Measurements from ENCODE around the gene RLN3. TPM values are rescaled to one million over a fixed set of nuclear protein-coding genes. Genes with fewer than 3 reads are reported as not detected.

Gene RLN3
- total and polyA plus RNA-seq, 10 of the 15 experiments (the other 5 are each of a cell fraction or from before 2014, with no cell fraction given), result not detected

- TF ChIP-seq BACH1 (IDR thresholded peaks at IDR 0.05; ENCODE audit: borderline replicate concordance), result no peak
- no peak for TF ChIP-seq YY1 (IDR thresholded peaks at IDR 0.05; ENCODE audit: low read depth, low read length)
- no peak for TF ChIP-seq SREBF2 (IDR thresholded peaks at IDR 0.05; ENCODE audit: low read length)
- TF ChIP-seq RELB (IDR thresholded peaks at IDR 0.05; ENCODE audit: low read depth), result no peak
- no peak for TF ChIP-seq NFYB (IDR thresholded peaks at IDR 0.05; ENCODE audit: insufficient read depth, low read depth, low read length)
Measured at GRCh38 chr19:14055396-14055795, 27.4 kb downstream of the RLN3 start (continued).

GRCh38 chr19:14056069-14056666 lies 28.2 kb downstream of the RLN3 start:
- DNase-seq (ENCODE audit: low read depth, low spot score) (no peak), ATAC-seq (no peak), FAIRE-seq (no peak)
- Histone ChIP-seq H2AFZ (ENCODE audit: control insufficient read depth, low read depth, low read length) (no peak overlapping the region), H3K9ac (ENCODE audit: control insufficient read depth, insufficient read depth, low read length) (no peak overlapping the region), H3K9me3 (replicated peaks; ENCODE audit: control insufficient read depth, insufficient read depth, low read length) (no peaks in the 10 kb centered on the region), H3K4me1 (ENCODE audit: control insufficient read depth, insufficient read depth, low read length) (no peaks in the 10 kb centered on the region), H3K4me3 (no peak overlapping the region), H3K4me2 (ENCODE audit: control insufficient read depth, insufficient read depth) (no peak overlapping the region), H4K20me1 (ENCODE audit: control insufficient read depth, insufficient read depth) (no peaks in the 10 kb centered on the region; the same call in 1 of the 2 replicates), H3K79me2 (ENCODE audit: control insufficient read depth, insufficient read depth, low read length) (no peaks in the 10 kb centered on the region), H3K36me3 (ENCODE audit: control insufficient read depth in 2 of 2, insufficient read depth in 2 of 2, low read length in 1 of 2) (peaks cover 0 to 3% of the 10 kb centered on the region in 2 experiments; a peak in 3 of 4 replicates), H3K27me3 (replicated peaks in 1 of 2; ENCODE audit: control insufficient read depth in 2 of 2, insufficient read depth in 2 of 2, low read length in 1 of 2) (peaks cover 0 to 6% of the 10 kb centered on the region in 2 experiments), H3K27ac (ENCODE audit: control insufficient read depth, insufficient read depth) (no peak overlapping the region)
- BruUV-seq (replicated peaks), result no TSS peak
- TF ChIP-seq NFIC (IDR thresholded peaks at IDR 0.05; ENCODE audit: low read depth, low read length), result no peak
- intact Hi-C loops (cut with micrococcal nuclease; ENCODE audit: unreplicated experiment) (no loop called here), in situ Hi-C loops (cut with MboI) (loop anchor here (25.0 kb wide), 1 partner anchor 769 kb away; no protein-coding TSS in a partner anchor)
- ChIA-PET POLR2A (interaction anchor here (0.6 kb wide), 1 partner anchor 294 kb away, joined by 3 read pairs; no protein-coding TSS in a partner anchor), SMC1A (ENCODE audit: uncharacterized antibody, unreplicated experiment) (no interaction called here), CTCF (interaction anchor here (1.0 to 5.3 kb wide), 4 partner anchors 13 to 176 kb away, joined by 3 to 52 read pairs (median 4); partner anchors contain the start of genes IL27RA and MISP3), RAD21 (ENCODE audit: unreplicated experiment) (interaction anchor here (1.2 kb wide), 1 partner anchor 177 kb away, joined by 3 read pairs; no protein-coding TSS in a partner anchor)
- WGBS (ENCODE audit: insufficient coverage, insufficient replicate concordance, low lambda C conversion rate, missing lambda C conversion rate), result 60% methylated on average over 10 of the region's 10 CpGs
